ENCODE results near the gene RPS8.
A peak's percentile ranks its signal among the peaks of the same experiment; 100 is the strongest.
"Not testable (repeated sequence)": the region's sequence is repeated elsewhere in the genome, so short reads cannot be mapped to it uniquely, and the experiment has no call there.

RPS8 gene

GRCh38 chr1:44759077-44759476 is 16.3 kb upstream of the RPS8 start:
- no peak overlapping the region for H3K4me3 ChIP-seq (ENCODE audit: low read length)
- no peak overlapping the region for H3K9ac ChIP-seq (ENCODE audit: low read depth, low read length)
- H3K4me2 ChIP-seq (ENCODE audit: low read length) = no peak overlapping the region
- H3K36me3 ChIP-seq (ENCODE audit: insufficient read depth, low read length) = peaks cover 55% of the 10 kb centered on the region
- no peaks in the 10 kb centered on the region for H3K9me3 ChIP-seq (replicated peaks; ENCODE audit: low read length)
- H3K27me3 ChIP-seq (ENCODE audit: control insufficient read depth, insufficient read depth, low read length) = no peaks in the 10 kb centered on the region
- no peaks in the 10 kb centered on the region for H3K4me1 ChIP-seq (ENCODE audit: control insufficient read depth, insufficient read depth, low read length)

GRCh38 chr1:44760876-44761275 is 14.5 kb upstream of the RPS8 start:
- no peak overlapping the region for H3K9ac ChIP-seq (ENCODE audit: low read depth, low read length)
- no peak overlapping the region for H3K4me2 ChIP-seq (ENCODE audit: low read length)
- no peaks in the 10 kb centered on the region for H3K27me3 ChIP-seq (ENCODE audit: control insufficient read depth, insufficient read depth, low read length)
- no peaks in the 10 kb centered on the region for H3K4me1 ChIP-seq (ENCODE audit: control insufficient read depth, insufficient read depth, low read length)
- peaks cover 51% of the 10 kb centered on the region for H3K36me3 ChIP-seq (ENCODE audit: insufficient read depth, low read length)
- H3K9me3 ChIP-seq (replicated peaks; ENCODE audit: low read length) = no peaks in the 10 kb centered on the region
- H3K4me3 ChIP-seq (ENCODE audit: low read length) = no peak overlapping the region

GRCh38 chr1:44766421-44766820 is 8.9 kb upstream of the RPS8 start:
- H3K36me3 ChIP-seq (ENCODE audit: insufficient read depth, low read length) = peaks cover 21% of the 10 kb centered on the region
- not testable (repeated sequence) for H3K9me3 ChIP-seq (replicated peaks; ENCODE audit: low read length); H3K9ac ChIP-seq (ENCODE audit: low read depth, low read length); H3K4me1 ChIP-seq (ENCODE audit: control insufficient read depth, insufficient read depth, low read length); H3K4me3 ChIP-seq (ENCODE audit: low read length); H3K27me3 ChIP-seq (ENCODE audit: control insufficient read depth, insufficient read depth, low read length); H3K4me2 ChIP-seq (ENCODE audit: low read length)

GRCh38 chr1:44775930-44776729 is 790 bp downstream of the RPS8 start:
- Histone ChIP-seq H3K4me2 (ENCODE audit: low read length) (peak overlapping the region; percentile 94), H3K9me3 (replicated peaks; ENCODE audit: low read length) (no peaks in the 10 kb centered on the region), H3K27me3 (ENCODE audit: control insufficient read depth, insufficient read depth, low read length) (no peaks in the 10 kb centered on the region), H3K36me3 (ENCODE audit: insufficient read depth, low read length) (peaks cover 55% of the 10 kb centered on the region), H3K9ac (ENCODE audit: low read depth, low read length) (peak overlapping the region; percentile 95), H3K4me1 (ENCODE audit: control insufficient read depth, insufficient read depth, low read length) (peaks cover 17% of the 10 kb centered on the region), H3K4me3 (ENCODE audit: low read length) (peak overlapping the region; percentile 91)

- no peaks in the 10 kb centered on the region for H3K27me3 ChIP-seq (ENCODE audit: control insufficient read depth, insufficient read depth, low read length)
- H3K9ac ChIP-seq (ENCODE audit: low read depth, low read length) = peak overlapping the region; percentile 95
- no peaks in the 10 kb centered on the region for H3K9me3 ChIP-seq (replicated peaks; ENCODE audit: low read length)
- H3K4me3 ChIP-seq (ENCODE audit: low read length) = peak overlapping the region; percentile 91
- peak overlapping the region; percentile 94 for H3K4me2 ChIP-seq (ENCODE audit: low read length)
- peaks cover 60% of the 10 kb centered on the region for H3K36me3 ChIP-seq (ENCODE audit: insufficient read depth, low read length)
- H3K4me1 ChIP-seq (ENCODE audit: control insufficient read depth, insufficient read depth, low read length) = peaks cover 17% of the 10 kb centered on the region
These were observed 1.4 kb downstream of the RPS8 start for GRCh38 chr1:44776730-44777068.

GRCh38 chr1:44777547-44777946 is 2.2 kb downstream of the RPS8 start:
- peak overlapping the region; percentile 91 for H3K4me3 ChIP-seq (ENCODE audit: low read length)
- peak overlapping the region; percentile 95 for H3K9ac ChIP-seq (ENCODE audit: low read depth, low read length)
- H3K4me1 ChIP-seq (ENCODE audit: control insufficient read depth, insufficient read depth, low read length) = peaks cover 17% of the 10 kb centered on the region
- no peaks in the 10 kb centered on the region for H3K9me3 ChIP-seq (replicated peaks; ENCODE audit: low read length)
- no peaks in the 10 kb centered on the region for H3K27me3 ChIP-seq (ENCODE audit: control insufficient read depth, insufficient read depth, low read length)
- peaks cover 60% of the 10 kb centered on the region for H3K36me3 ChIP-seq (ENCODE audit: insufficient read depth, low read length)
- H3K4me2 ChIP-seq (ENCODE audit: low read length) = peak overlapping the region; percentile 94

- H3K9ac ChIP-seq (ENCODE audit: low read depth, low read length) = peak overlapping the region; percentile 95
- peaks cover 17% of the 10 kb centered on the region for H3K4me1 ChIP-seq (ENCODE audit: control insufficient read depth, insufficient read depth, low read length)
- H3K9me3 ChIP-seq (replicated peaks; ENCODE audit: low read length) = no peaks in the 10 kb centered on the region
- peak overlapping the region; percentile 94 for H3K4me2 ChIP-seq (ENCODE audit: low read length)
- H3K36me3 ChIP-seq (ENCODE audit: insufficient read depth, low read length) = peaks cover 60% of the 10 kb centered on the region
- H3K4me3 ChIP-seq (ENCODE audit: low read length) = peak overlapping the region; percentile 91
- no peaks in the 10 kb centered on the region for H3K27me3 ChIP-seq (ENCODE audit: control insufficient read depth, insufficient read depth, low read length)
These were observed 2.8 kb downstream of the RPS8 start for GRCh38 chr1:44777969-44778635.

GRCh38 chr1:44778705-44779576 is 3.6 kb downstream of the RPS8 start:
- no peak overlapping the region for H3K9ac ChIP-seq (ENCODE audit: low read depth, low read length)
- peaks cover 25% of the 10 kb centered on the region for H3K4me1 ChIP-seq (ENCODE audit: control insufficient read depth, insufficient read depth, low read length)
- peaks cover 60% of the 10 kb centered on the region for H3K36me3 ChIP-seq (ENCODE audit: insufficient read depth, low read length)
- H3K9me3 ChIP-seq (replicated peaks; ENCODE audit: low read length) = no peaks in the 10 kb centered on the region
- no peak overlapping the region for H3K4me3 ChIP-seq (ENCODE audit: low read length)
- H3K4me2 ChIP-seq (ENCODE audit: low read length) = peak overlapping the region; percentile 94
- no peaks in the 10 kb centered on the region for H3K27me3 ChIP-seq (ENCODE audit: control insufficient read depth, insufficient read depth, low read length)

GRCh38 chr1:44780583-44781121 is 5.3 kb downstream of the RPS8 start:
- Histone ChIP-seq H3K4me1 (ENCODE audit: control insufficient read depth, insufficient read depth, low read length) (peaks cover 31% of the 10 kb centered on the region), H3K27me3 (ENCODE audit: control insufficient read depth, insufficient read depth, low read length) (no peaks in the 10 kb centered on the region), H3K36me3 (ENCODE audit: insufficient read depth, low read length) (peaks cover 60% of the 10 kb centered on the region), H3K9ac (ENCODE audit: low read depth, low read length) (no peak overlapping the region), H3K4me2 (ENCODE audit: low read length) (no peak overlapping the region), H3K9me3 (replicated peaks; ENCODE audit: low read length) (no peaks in the 10 kb centered on the region), H3K4me3 (ENCODE audit: low read length) (no peak overlapping the region)

GRCh38 chr1:44783697-44784093 is 8.4 kb downstream of the RPS8 start:
- H3K9ac ChIP-seq (ENCODE audit: low read depth, low read length) = peak overlapping the region; percentile 39
- H3K36me3 ChIP-seq (ENCODE audit: insufficient read depth, low read length) = peaks cover 30% of the 10 kb centered on the region
- H3K9me3 ChIP-seq (replicated peaks; ENCODE audit: low read length) = no peaks in the 10 kb centered on the region
- H3K4me1 ChIP-seq (ENCODE audit: control insufficient read depth, insufficient read depth, low read length) = peaks cover 24% of the 10 kb centered on the region
- peak overlapping the region; percentile 50 for H3K4me2 ChIP-seq (ENCODE audit: low read length)
- H3K27me3 ChIP-seq (ENCODE audit: control insufficient read depth, insufficient read depth, low read length) = no peaks in the 10 kb centered on the region
- peak overlapping the region; percentile 3 for H3K4me3 ChIP-seq (ENCODE audit: low read length)
